Measurements from ENCODE around the gene KCTD13. TPM values are rescaled to one million over a fixed set of nuclear protein-coding genes. Genes with fewer than 3 reads are reported as not detected.

Gene KCTD13
- total RNA-seq, 1 experiment from 2014 or later, result 40.7 TPM

DNA sequence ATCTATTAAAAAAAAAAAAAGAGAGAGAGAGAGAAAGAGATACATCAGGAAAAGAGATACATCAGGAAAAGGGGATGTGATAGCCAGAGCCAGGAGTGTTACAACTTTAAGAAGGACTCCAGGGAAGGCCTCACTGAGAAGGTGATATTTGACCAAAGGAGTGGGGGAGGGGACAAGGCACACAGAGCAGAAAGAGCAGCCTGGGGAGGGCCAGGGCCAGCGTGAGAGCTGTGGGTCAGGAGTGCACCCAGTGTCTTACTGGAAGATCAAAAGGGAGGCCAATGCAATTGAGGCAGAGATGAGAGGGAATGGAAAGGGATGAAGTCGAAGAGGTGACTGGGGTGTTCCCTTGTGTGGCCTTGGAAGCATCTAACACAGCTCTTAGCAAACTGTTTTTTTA lies 18.1 kb downstream of the KCTD13 start:
- Histone ChIP-seq H3K9me3 (ENCODE audit: control insufficient read depth in 1 of 2, insufficient read depth in 1 of 2, low read depth in 1 of 2, low read length in 2 of 2) (no peaks in the 10 kb centered on the region), H3K4me3 (replicated peaks in 1 of 2; ENCODE audit: low read depth in 1 of 2, low read length in 2 of 2) (no peak overlapping the region), H2AFZ (ENCODE audit: low read depth, low read length, poor library complexity, severe bottlenecking) (no peak overlapping the region), H3K27me3 (ENCODE audit: insufficient read depth, low read length) (no peaks in the 10 kb centered on the region), H3K36me3 (ENCODE audit: control insufficient read depth in 1 of 2, insufficient read depth in 2 of 2, low read length in 2 of 2) (no peaks in the 10 kb centered on the region), H3K9me2 (ENCODE audit: insufficient read depth) (no peaks in the 10 kb centered on the region), H3K4me1 (ENCODE audit: control insufficient read depth in 1 of 2, insufficient read depth in 2 of 2, low read length in 2 of 2) (no peaks in the 10 kb centered on the region), H3K79me2 (ENCODE audit: insufficient read depth, low read length) (no peaks in the 10 kb centered on the region), H3K4me2 (ENCODE audit: low read length) (no peak overlapping the region), H3K9ac (ENCODE audit: low read length) (no peak overlapping the region), H3K27ac (ENCODE audit: low read depth, low read length) (no peak overlapping the region), H4K20me1 (ENCODE audit: insufficient read depth) (no peaks in the 10 kb centered on the region)
- POLR2A ChIA-PET, result interaction anchor here (0.8 kb wide), 1 partner anchor 8 kb away, joined by 4 read pairs; the partner anchor contains the start of gene SEZ6L2
- DNase-seq (ENCODE audit: low read depth, low spot score) (no peak), ATAC-seq (no peak)
- TF ChIP-seq YY1 (IDR thresholded peaks at IDR 0.05; ENCODE audit: extremely low read depth, insufficient replicate concordance, low read depth, low read length) (no peak), CBX3 (IDR thresholded peaks at IDR 0.05; ENCODE audit: low read depth) (no peak), RAD21 (IDR thresholded peaks at IDR 0.05; ENCODE audit: low read depth) (no peak), SRF (IDR thresholded peaks at IDR 0.05; ENCODE audit: low read depth) (no peak)
- RAD21 ChIA-PET (ENCODE audit: low non-redundant PET in 1 of 2, low total read pairs in 2 of 2, uncharacterized antibody in 2 of 2, unreplicated experiment in 2 of 2), result no interaction called here
- intact Hi-C loops (cut with micrococcal nuclease), result no loop called here
- no TSS peak for BruUV-seq (replicated peaks)
- CTCF ChIA-PET, result no interaction called here

DNA sequence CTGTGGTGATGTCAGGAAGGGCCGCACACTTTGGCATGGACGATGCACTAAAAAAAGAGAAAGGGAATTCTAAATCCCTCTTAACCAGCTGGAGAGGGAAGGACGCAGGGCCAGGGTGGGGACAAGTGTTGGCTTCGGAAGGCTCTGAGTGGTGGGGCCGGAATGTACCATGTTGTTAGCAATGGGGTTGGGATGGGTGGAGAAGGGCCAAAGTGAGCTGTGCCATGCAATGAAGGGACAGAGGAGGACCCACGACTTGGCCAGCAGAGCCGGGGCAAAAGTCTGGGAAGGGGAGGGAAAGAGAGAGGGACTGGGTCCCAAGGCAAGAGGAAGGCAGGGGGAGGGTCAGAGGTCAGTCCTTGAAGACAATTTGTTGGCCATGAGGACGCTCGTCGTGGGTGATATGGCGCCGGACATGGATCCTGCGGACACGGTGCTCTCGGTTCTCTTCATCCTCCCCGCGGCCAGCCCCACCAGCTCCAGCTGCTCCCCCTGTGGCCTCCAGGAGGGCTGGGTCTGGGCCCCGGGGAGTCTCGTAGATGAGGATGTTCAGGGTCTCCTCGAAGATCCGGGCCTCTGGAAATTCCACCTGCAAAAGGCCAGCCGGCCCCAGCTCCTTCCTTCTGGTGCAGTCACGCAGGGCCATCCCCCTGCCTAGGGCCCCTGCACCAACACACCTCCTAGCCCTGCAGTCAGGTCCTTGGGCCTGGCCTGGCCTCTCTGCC lies 19.3 kb downstream of the KCTD13 start:
- TF ChIP-seq EZH2phosphoT487 (IDR thresholded peaks at IDR 0.05; ENCODE audit: borderline replicate concordance) (no peak), TCF7L2 (IDR thresholded peaks at IDR 0.05; ENCODE audit: borderline replicate concordance, extremely low read depth, insufficient read depth, insufficient read length) (no peak), SP1 (IDR thresholded peaks at IDR 0.05; ENCODE audit: low read depth) (no peak), ELF1 (IDR thresholded peaks at IDR 0.05; ENCODE audit: borderline replicate concordance, low read depth) (no peak), FOSL1 (IDR thresholded peaks at IDR 0.05; ENCODE audit: low read depth) (no peak), EZH2 (IDR thresholded peaks at IDR 0.05) (no peak), CEBPB (IDR thresholded peaks at IDR 0.05; ENCODE audit: low read depth) (no peak), JUND (IDR thresholded peaks at IDR 0.05) (no peak), POLR2A (IDR thresholded peaks at IDR 0.05; ENCODE audit: borderline replicate concordance, extremely low read depth, insufficient read depth, insufficient read length) (no peak), ZNF274 (IDR thresholded peaks at IDR 0.05; ENCODE audit: low read depth, low read length) (no peak), CBX3 (IDR thresholded peaks at IDR 0.05; ENCODE audit: low read depth) (no peak)
- TF ChIP-seq, protein P1, sequence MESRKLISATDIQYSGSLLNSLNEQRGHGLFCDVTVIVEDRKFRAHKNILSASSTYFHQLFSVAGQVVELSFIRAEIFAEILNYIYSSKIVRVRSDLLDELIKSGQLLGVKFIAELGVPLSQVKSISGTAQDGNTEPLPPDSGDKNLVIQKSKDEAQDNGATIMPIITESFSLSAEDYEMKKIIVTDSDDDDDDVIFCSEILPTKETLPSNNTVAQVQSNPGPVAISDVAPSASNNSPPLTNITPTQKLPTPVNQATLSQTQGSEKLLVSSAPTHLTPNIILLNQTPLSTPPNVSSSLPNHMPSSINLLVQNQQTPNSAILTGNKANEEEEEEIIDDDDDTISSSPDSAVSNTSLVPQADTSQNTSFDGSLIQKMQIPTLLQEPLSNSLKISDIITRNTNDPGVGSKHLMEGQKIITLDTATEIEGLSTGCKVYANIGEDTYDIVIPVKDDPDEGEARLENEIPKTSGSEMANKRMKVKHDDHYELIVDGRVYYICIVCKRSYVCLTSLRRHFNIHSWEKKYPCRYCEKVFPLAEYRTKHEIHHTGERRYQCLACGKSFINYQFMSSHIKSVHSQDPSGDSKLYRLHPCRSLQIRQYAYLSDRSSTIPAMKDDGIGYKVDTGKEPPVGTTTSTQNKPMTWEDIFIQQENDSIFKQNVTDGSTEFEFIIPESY (IDR thresholded peaks at IDR 0.05; ENCODE audit: extremely low read depth, insufficient replicate concordance, low read length), result no peak
- TF ChIP-seq, protein P2, sequence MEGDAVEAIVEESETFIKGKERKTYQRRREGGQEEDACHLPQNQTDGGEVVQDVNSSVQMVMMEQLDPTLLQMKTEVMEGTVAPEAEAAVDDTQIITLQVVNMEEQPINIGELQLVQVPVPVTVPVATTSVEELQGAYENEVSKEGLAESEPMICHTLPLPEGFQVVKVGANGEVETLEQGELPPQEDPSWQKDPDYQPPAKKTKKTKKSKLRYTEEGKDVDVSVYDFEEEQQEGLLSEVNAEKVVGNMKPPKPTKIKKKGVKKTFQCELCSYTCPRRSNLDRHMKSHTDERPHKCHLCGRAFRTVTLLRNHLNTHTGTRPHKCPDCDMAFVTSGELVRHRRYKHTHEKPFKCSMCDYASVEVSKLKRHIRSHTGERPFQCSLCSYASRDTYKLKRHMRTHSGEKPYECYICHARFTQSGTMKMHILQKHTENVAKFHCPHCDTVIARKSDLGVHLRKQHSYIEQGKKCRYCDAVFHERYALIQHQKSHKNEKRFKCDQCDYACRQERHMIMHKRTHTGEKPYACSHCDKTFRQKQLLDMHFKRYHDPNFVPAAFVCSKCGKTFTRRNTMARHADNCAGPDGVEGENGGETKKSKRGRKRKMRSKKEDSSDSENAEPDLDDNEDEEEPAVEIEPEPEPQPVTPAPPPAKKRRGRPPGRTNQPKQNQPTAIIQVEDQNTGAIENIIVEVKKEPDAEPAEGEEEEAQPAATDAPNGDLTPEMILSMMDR (IDR thresholded peaks at IDR 0.05 in 2 of 3, conservative IDR thresholded peaks at IDR 0.05 in 1 of 3; ENCODE audit: borderline replicate concordance in 1 of 3, insufficient read depth in 1 of 3, low read depth in 2 of 3, low read length in 2 of 3), result no peak
- TF ChIP-seq, protein P3, sequence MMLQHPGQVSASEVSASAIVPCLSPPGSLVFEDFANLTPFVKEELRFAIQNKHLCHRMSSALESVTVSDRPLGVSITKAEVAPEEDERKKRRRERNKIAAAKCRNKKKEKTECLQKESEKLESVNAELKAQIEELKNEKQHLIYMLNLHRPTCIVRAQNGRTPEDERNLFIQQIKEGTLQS (IDR thresholded peaks at IDR 0.05), result no peak
- Histone ChIP-seq H3K9me3 (ENCODE audit: control insufficient read depth in 1 of 2, insufficient read depth in 1 of 2, low read depth in 1 of 2, low read length in 2 of 2) (no peaks in the 10 kb centered on the region), H3K4me1 (ENCODE audit: control insufficient read depth in 1 of 2, insufficient read depth in 2 of 2, low read length in 2 of 2) (no peaks in the 10 kb centered on the region; a peak in 1 of 4 replicates), H2AFZ (ENCODE audit: low read depth, low read length, poor library complexity, severe bottlenecking) (no peak overlapping the region), H3K27ac (ENCODE audit: low read depth, low read length) (no peak overlapping the region), H3K9ac (ENCODE audit: low read length) (no peak overlapping the region), H3K79me2 (ENCODE audit: insufficient read depth, low read length) (no peaks in the 10 kb centered on the region), H3K27me3 (ENCODE audit: insufficient read depth, low read length) (no peaks in the 10 kb centered on the region), H3K4me3 (replicated peaks in 1 of 2; ENCODE audit: low read depth in 1 of 2, low read length in 2 of 2) (no peak overlapping the region), H3K9me2 (ENCODE audit: insufficient read depth) (no peaks in the 10 kb centered on the region), H4K20me1 (ENCODE audit: insufficient read depth) (no peaks in the 10 kb centered on the region), H3K4me2 (ENCODE audit: low read length) (no peak overlapping the region), H3K36me3 (ENCODE audit: control insufficient read depth in 1 of 2, insufficient read depth in 2 of 2, low read length in 2 of 2) (no peaks in the 10 kb centered on the region)
- intact Hi-C loops (cut with micrococcal nuclease), result no loop called here
- ChIA-PET CTCF (no interaction called here), RAD21 (ENCODE audit: low non-redundant PET in 1 of 2, low total read pairs in 2 of 2, uncharacterized antibody in 2 of 2, unreplicated experiment in 2 of 2) (no interaction called here), POLR2A (no interaction called here)
- BruUV-seq (replicated peaks), result no TSS peak
- DNase-seq (ENCODE audit: low read depth, low spot score) (no peak), ATAC-seq (no peak)

Measured in HCT116 (cell line).